WTC11 (cell line): ENCODE results near the gene CLPX. TPM values are rescaled to one million over a fixed set of nuclear protein-coding genes. Genes with fewer than 3 reads are reported as not detected.

Experiments
- ATAC-seq: fragments of 200-7000 bp; cut with Tn5 transposase; 2 replicates; pipeline ENCODE4 v1.10.0; 2021; ENCODE audit warnings: mild to moderate bottlenecking, moderate library complexity
- CTCF ChIA-PET: fragments of 300-600 bp; sonication (Branson Sonifier 250); formaldehyde crosslinking; loops from one replicate; lab custom pipeline; 2021; ENCODE audit warnings: antibody characterized with exemption; lab: Charles Lee
- POLR2A ChIA-PET: fragments of 350-600 bp; sonication (Branson Sonifier 250); formaldehyde crosslinking; loops from one replicate; lab custom pipeline; 2021; ENCODE audit warnings: antibody characterized with exemption; lab: Charles Lee
- DNase-seq: peaks from one replicate; pipeline ENCODE4 v3.0.0; 2021; ENCODE audit warnings: low spot score
- H3K27ac Mint-ChIP-seq: 2 replicates; pipeline ENCODE4 v1.8.0; 2021; ENCODE audit warnings: mixed read lengths
- H3K27me3 Mint-ChIP-seq: 2 replicates; pipeline ENCODE4 v1.8.0; 2021; ENCODE audit warnings: low read depth, mild to moderate bottlenecking, moderate library complexity, mixed read lengths
- H3K36me3 Mint-ChIP-seq: 2 replicates; pipeline ENCODE4 v1.8.0; 2021; ENCODE audit warnings: mixed read lengths
- H3K4me1 Mint-ChIP-seq: 2 replicates; pipeline ENCODE4 v1.8.0; 2022; ENCODE audit warnings: mixed read lengths
- H3K4me3 Mint-ChIP-seq: 2 replicates; pipeline ENCODE4 v1.8.0; 2021; ENCODE audit warnings: mild to moderate bottlenecking, moderate library complexity, mixed read lengths
- H3K9me3 Mint-ChIP-seq: 2 replicates; pipeline ENCODE4 v1.8.0; 2021; ENCODE audit warnings: mixed read lengths
- AR ChIP-seq: fragments of 250-450 bp; sonication (Bioruptor Pico); IDR thresholded peaks from 2 replicates; pipeline ENCODE4 v1.9.0; 2021; ENCODE audit warnings: mild to moderate bottlenecking
- ARID4B ChIP-seq: sonication (generic); formaldehyde crosslinking; IDR thresholded peaks from 2 replicates; pipeline ENCODE4 v1.8.0; 2023; ENCODE audit warnings: missing genetic modification reagents, mild to moderate bottlenecking, borderline replicate concordance
- ATF1 ChIP-seq: sonication (generic); formaldehyde crosslinking; IDR thresholded peaks from 2 replicates; pipeline ENCODE4 v1.8.1; 2023; ENCODE audit warnings: mild to moderate bottlenecking, moderate library complexity, missing genetic modification reagents
- KAT7 ChIP-seq: sonication (generic); formaldehyde crosslinking; IDR thresholded peaks from 2 replicates; pipeline ENCODE4 v1.8.1; 2023; ENCODE audit warnings: missing genetic modification reagents, mild to moderate bottlenecking, borderline replicate concordance
- MYBL2 ChIP-seq: sonication (generic); formaldehyde crosslinking; IDR thresholded peaks from 2 replicates; pipeline ENCODE4 v1.8.1; 2023; ENCODE audit warnings: mild to moderate bottlenecking, moderate library complexity, missing genetic modification reagents
- NFYB ChIP-seq: sonication (generic); formaldehyde crosslinking; conservative IDR thresholded peaks from 2 replicates; pipeline ENCODE4 v1.8.0; 2022; ENCODE audit warnings: low read depth, missing genetic modification reagents
- OVOL2 ChIP-seq: fragments of 250-450 bp; sonication (Bioruptor Pico); IDR thresholded peaks from 2 replicates; pipeline ENCODE4 v1.9.0; 2021; ENCODE audit warnings: mild to moderate bottlenecking, borderline replicate concordance
- PRRX2 ChIP-seq: fragments of 250-450 bp; sonication (Bioruptor Pico); IDR thresholded peaks from 2 replicates; pipeline ENCODE4 v1.8.0; 2021; ENCODE audit warnings: mild to moderate bottlenecking
- TP53 ChIP-seq: sonication (generic); formaldehyde crosslinking; IDR thresholded peaks from 2 replicates; pipeline ENCODE4 v1.8.1; 2023; ENCODE audit warnings: mild to moderate bottlenecking, missing genetic modification reagents
- USF2 ChIP-seq: sonication (generic); formaldehyde crosslinking; IDR thresholded peaks from 2 replicates; pipeline ENCODE4 v1.8.1; 2023; ENCODE audit warnings: mild to moderate bottlenecking, missing genetic modification reagents, moderate library complexity
- ZBTB43 ChIP-seq: sonication (generic); formaldehyde crosslinking; IDR thresholded peaks from 2 replicates; pipeline ENCODE4 v1.8.1; 2023; ENCODE audit warnings: mild to moderate bottlenecking, missing genetic modification reagents
- ZNF219 ChIP-seq: sonication (generic); formaldehyde crosslinking; IDR thresholded peaks from 2 replicates; pipeline ENCODE4 v1.8.0; 2023; ENCODE audit warnings: missing genetic modification reagents, mild to moderate bottlenecking, borderline replicate concordance
- ZNF396 ChIP-seq: fragments of 250-450 bp; sonication (Bioruptor Pico); IDR thresholded peaks from 2 replicates; pipeline ENCODE4 v1.8.0; 2021; ENCODE audit warnings: mild to moderate bottlenecking, moderate library complexity, borderline replicate concordance
- ZNF425 ChIP-seq: fragments of 250-450 bp; sonication (Bioruptor Pico); conservative IDR thresholded peaks from 2 replicates; pipeline ENCODE4 v1.9.0; 2021; ENCODE audit warnings: mild to moderate bottlenecking
- total RNA-seq: library from RNA; stranded (reverse); gene quantifications from 3 replicates; pipeline ENCODE4 v1.2.3, GENCODE V29; 2021

Gene CLPX
- total RNA-seq, 1 experiment from 2014 or later = 68.7 TPM

GRCh38 chr15:65206750-65207149 lies 21.6 kb upstream of the CLPX start:
- DNase-seq (no peak), ATAC-seq (no peak)
- Mint-ChIP-seq H3K27me3 (no peaks in the 10 kb centered on the region), H3K27ac (no peak overlapping the region), H3K4me3 (no peak overlapping the region), H3K36me3 (no peaks in the 10 kb centered on the region), H3K9me3 (no peaks in the 10 kb centered on the region), H3K4me1 (no peaks in the 10 kb centered on the region)
- ChIA-PET POLR2A (no interaction called here), CTCF (interaction anchor here (2.7 kb wide), 1 partner anchor 64 kb away, joined by 15 read pairs; no protein-coding TSS in a partner anchor)
- TF ChIP-seq AR (CRISPR knock-in tag) (no peak), ATF1 (CRISPR knock-in tag) (no peak), OVOL2 (CRISPR knock-in tag) (no peak), PRRX2 (CRISPR knock-in tag) (no peak), TP53 (no peak), ZNF425 (CRISPR knock-in tag) (no peak), ARID4B (CRISPR knock-in tag) (no peak), ZBTB43 (CRISPR knock-in tag) (no peak), ZNF396 (CRISPR knock-in tag) (no peak), MYBL2 (no peak), USF2 (CRISPR knock-in tag) (no peak), NFYB (CRISPR knock-in tag) (no peak), ZNF219 (CRISPR knock-in tag) (no peak), KAT7 (CRISPR knock-in tag) (no peak)
